ENCODE measurements around the gene SEMA6A. TPM values are rescaled to one million over a fixed set of nuclear protein-coding genes. Genes with fewer than 3 reads are reported as not detected.

Gene SEMA6A
- total RNA-seq, 3 donors from 2014 or later: 33.9 to 40.3 (median 35.6) TPM

- no peak overlapping the region for H3K4me3 ChIP-seq
- TF ChIP-seq POLR2A (IDR thresholded peaks at IDR 0.05) (no peak), POLR2AphosphoS5 (IDR thresholded peaks at IDR 0.05) (no peak), CTCF (IDR thresholded peaks at IDR 0.05) (no peak)
- no peaks in the 10 kb centered on the region for H3K36me3 ChIP-seq
- H3K27ac ChIP-seq: no peak overlapping the region
- H3K27me3 ChIP-seq: no peaks in the 10 kb centered on the region
- no peak for DNase-seq (ENCODE audit: low spot score in 2 of 2)
- intact Hi-C loops (cut with DNase I; ENCODE audit: low total_unique reads): no loop called here
- peaks cover 15 to 18% of the 10 kb centered on the region in 2 donors for H3K9me3 ChIP-seq
- H3K4me1 ChIP-seq: no peaks in the 10 kb centered on the region
These were observed 29.9 kb downstream of the SEMA6A start for GRCh38 chr5:116544531-116545241.

GRCh38 chr5:116543501-116543900 is 31.1 kb downstream of the SEMA6A start:
- TF ChIP-seq POLR2AphosphoS5 (IDR thresholded peaks at IDR 0.05): no peak
- no peak for TF ChIP-seq CTCF (IDR thresholded peaks at IDR 0.05)
- TF ChIP-seq POLR2A (IDR thresholded peaks at IDR 0.05): no peak

GRCh38 chr5:116542619-116543018 is 32.0 kb downstream of the SEMA6A start:
- Histone ChIP-seq H3K27ac (no peak overlapping the region), H3K9me3 (peaks cover 15 to 18% of the 10 kb centered on the region in 2 donors), H3K36me3 (no peaks in the 10 kb centered on the region), H3K4me3 (no peak overlapping the region), H3K27me3 (no peaks in the 10 kb centered on the region), H3K4me1 (no peaks in the 10 kb centered on the region)
- TF ChIP-seq POLR2AphosphoS5 (IDR thresholded peaks at IDR 0.05) (no peak), POLR2A (IDR thresholded peaks at IDR 0.05) (no peak), CTCF (IDR thresholded peaks at IDR 0.05) (no peak)
- intact Hi-C loops (cut with DNase I; ENCODE audit: low total_unique reads): no loop called here
- no peak for DNase-seq (ENCODE audit: low spot score in 2 of 2)

More at GRCh38 chr5:116543501-116543900, 31.1 kb downstream of the SEMA6A start:
- Histone ChIP-seq H3K36me3 (no peaks in the 10 kb centered on the region), H3K27ac (no peak overlapping the region), H3K4me3 (no peak overlapping the region), H3K4me1 (no peaks in the 10 kb centered on the region), H3K27me3 (no peaks in the 10 kb centered on the region), H3K9me3 (peaks cover 15 to 18% of the 10 kb centered on the region in 2 donors)
- intact Hi-C loops (cut with DNase I; ENCODE audit: low total_unique reads): no loop called here
- DNase-seq (ENCODE audit: low spot score in 2 of 2): no peak

GRCh38 chr5:116539222-116539621 is 35.4 kb downstream of the SEMA6A start:
- TF ChIP-seq CTCF (IDR thresholded peaks at IDR 0.05): no peak
- no peak for TF ChIP-seq POLR2AphosphoS5 (IDR thresholded peaks at IDR 0.05)
- TF ChIP-seq POLR2A (IDR thresholded peaks at IDR 0.05): no peak
- H3K4me3 ChIP-seq: no peak overlapping the region
- DNase-seq (ENCODE audit: low spot score in 2 of 2): no peak
- intact Hi-C loops (cut with DNase I; ENCODE audit: low total_unique reads): no loop called here
- no peaks in the 10 kb centered on the region for H3K9me3 ChIP-seq
- no peak overlapping the region for H3K27ac ChIP-seq
- H3K36me3 ChIP-seq: no peaks in the 10 kb centered on the region
- no peaks in the 10 kb centered on the region for H3K27me3 ChIP-seq
- no peaks in the 10 kb centered on the region for H3K4me1 ChIP-seq

GRCh38 chr5:116536316-116537083 is 38.1 kb downstream of the SEMA6A start:
- H3K27ac ChIP-seq: no peak overlapping the region
- intact Hi-C loops (cut with DNase I; ENCODE audit: low total_unique reads): no loop called here

More at GRCh38 chr5:116536316-116537083, 38.1 kb downstream of the SEMA6A start:
- Histone ChIP-seq H3K4me3 (no peak overlapping the region), H3K27me3 (no peaks in the 10 kb centered on the region), H3K4me1 (no peaks in the 10 kb centered on the region), H3K9me3 (no peaks in the 10 kb centered on the region), H3K36me3 (no peaks in the 10 kb centered on the region)
- TF ChIP-seq CTCF (IDR thresholded peaks at IDR 0.05) (no peak), POLR2A (IDR thresholded peaks at IDR 0.05) (no peak), POLR2AphosphoS5 (IDR thresholded peaks at IDR 0.05) (no peak)
- no peak for DNase-seq (ENCODE audit: low spot score in 2 of 2)

Data from breast epithelium (tissue), 4 donors.